Measurements from ENCODE around the gene VARS2. TPM values are rescaled to one million over a fixed set of nuclear protein-coding genes. Genes with fewer than 3 reads are reported as not detected.
A peak's percentile ranks its signal among the peaks of the same experiment; 100 is the strongest.
"Not testable (repeated sequence)": the region's sequence is repeated elsewhere in the genome, so short reads cannot be mapped to it uniquely, and the experiment has no call there.

The VARS2 gene
- 19.6 TPM for total RNA-seq

DNA sequence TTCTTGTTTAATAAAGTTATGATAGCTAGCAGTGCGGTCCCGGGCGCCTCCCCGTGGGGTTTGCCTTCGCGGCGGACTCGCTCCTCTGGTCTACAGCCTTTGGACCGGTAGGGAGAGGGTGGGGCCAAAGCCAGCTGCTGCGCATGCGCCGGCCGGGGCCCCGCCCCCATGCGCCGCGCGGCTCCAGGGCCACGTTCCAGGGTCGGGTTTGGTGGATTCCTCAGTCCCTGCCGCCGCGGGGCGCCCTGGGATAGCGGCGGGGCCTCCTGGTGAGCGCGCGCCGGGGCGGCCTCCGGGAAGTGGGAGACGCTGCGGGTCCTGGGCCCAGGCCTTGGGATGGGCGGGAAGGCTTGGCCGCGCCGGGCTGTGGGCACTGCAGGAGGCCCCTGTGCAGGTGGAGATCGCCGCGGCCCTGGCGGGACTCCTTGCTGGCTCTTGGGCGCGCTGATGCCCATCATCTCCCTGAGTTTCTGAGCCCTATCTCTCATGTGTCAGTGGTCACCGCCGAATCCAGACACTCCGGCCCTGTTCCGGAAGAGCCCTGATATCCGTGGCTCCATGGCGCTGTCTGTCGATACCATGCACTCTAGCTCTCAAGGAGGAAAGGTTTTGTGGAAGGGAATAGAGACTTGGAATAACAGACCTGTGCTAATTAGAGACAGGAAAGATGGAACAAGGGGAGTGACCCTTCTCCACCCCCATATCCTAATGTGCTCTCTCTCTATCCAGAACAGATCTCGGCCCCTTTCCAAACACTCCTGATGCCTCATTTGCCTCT lies at the start of gene VARS2:
Gene VARS2 (plus strand): TSS at position 163 of the 778 bp plus-strand sequence. CDS start 599 bp downstream, at position 762.
- peak; percentile 96 for DNase-seq

DNA sequence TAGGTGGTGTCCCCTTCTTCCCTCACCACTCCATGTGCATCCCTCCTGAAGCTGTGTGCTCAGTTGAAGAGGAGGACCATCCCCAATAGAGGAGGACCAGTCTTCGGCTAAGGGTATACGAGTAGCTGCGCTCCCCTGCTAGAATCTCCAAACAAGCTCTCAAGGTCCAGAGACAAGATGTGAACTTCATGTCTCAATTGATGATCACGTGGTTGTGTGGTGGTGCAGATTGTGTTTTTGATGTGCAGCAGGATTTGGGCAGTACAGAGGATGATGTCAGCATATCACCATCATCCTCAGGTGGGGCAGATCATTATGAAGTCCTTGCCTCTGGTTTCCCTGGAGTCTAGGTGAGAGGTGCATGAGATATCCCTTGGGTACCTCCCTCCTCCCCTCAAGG lies 49.7 kb upstream of the VARS2 start:
- no peak for DNase-seq

DNA sequence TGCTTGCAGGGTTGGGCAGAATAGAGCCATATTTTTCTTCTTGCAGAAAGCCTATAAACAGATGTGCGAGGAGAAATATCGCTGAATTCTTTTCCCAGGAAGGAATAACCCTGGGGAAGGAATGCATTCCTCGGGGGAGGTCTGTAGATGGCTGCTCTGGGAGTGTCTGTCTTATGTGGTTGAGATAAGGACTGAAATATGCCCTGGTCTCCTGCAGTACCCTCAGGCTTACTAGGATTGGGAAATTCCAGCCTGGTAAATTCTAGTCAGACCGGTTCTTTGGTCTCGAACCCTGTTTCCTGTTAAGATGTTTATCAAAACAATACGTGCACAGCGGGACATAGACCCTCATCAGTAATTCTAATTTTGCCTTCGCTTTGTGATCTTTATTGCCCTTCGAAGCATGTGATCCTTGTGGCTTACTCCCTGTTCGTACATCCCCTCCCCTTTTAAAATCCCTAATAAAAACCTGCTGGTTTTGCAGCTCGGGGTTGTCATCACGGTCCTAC lies 44.7 kb upstream of the VARS2 start:
- DNase-seq, result not testable (repeated sequence)

DNA sequence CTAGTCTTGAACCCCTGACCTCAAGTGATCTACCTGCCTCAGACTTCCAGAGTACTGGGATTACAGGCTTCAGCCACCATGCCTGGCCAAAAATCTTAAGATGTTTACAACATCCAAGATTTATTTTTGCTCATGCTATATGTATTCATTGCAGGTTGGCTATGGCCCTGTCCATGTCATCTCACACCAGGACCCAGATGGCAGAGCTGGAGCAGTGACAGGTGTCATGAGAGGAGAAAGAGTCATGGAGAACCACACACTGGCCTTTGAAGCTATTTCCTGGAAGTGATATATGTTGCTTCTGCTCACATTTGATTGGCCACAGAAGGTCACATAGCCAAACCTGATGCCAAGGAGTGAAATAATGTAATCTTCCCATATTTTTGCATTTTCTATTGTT lies 43.5 kb upstream of the VARS2 start:
- DNase-seq, result no peak

DNA sequence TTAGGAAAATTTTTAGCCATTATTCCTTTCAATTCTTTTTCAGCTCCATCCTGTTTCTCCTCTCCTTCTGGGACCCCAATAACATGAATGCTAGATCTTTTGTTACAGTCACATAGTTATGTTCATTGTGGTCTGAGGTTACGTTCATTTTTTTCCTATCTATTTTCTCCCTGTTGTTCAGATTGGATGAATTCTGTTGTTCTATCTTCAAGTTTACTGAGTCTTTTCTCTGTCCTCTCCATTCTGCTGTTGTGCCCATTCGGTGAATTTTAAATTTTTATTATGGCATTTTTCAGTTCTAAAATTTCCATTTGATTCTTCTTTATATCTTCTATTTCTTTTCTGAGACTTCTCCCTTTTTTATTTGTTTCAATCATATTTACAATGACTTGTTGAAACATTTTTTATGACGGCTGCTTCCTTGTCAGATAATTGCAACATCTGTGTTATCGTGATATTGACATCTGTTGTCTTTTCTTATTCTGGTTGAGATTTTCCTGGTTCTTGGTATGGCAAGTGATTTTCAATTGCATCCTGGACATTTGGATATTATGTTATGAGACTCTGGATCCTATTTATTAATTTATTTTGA lies 42.4 kb upstream of the VARS2 start:
- no peak for DNase-seq

DNA sequence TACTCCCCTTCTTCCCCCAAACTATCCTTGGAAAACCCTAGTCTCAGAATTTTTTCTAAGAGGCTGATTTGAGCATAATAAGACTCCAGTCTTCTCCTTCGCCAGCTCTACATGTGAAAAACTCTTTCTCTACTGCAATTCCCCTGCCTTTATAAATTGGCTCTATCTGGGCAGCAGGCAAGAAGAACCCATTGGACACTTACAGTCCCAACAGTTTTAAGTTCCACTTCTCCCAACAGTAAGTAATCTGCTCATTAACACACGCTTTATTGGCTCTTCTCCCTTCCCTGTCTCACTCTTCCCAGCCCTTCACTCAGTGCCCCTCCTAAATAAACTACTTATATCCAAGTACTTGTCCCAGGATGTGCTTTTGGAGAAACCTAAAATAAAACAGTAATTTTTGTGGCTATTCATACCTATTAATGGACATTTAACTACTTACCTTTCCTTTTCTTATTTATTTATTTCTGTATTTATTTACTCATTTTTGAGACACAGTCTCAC lies 40.8 kb upstream of the VARS2 start:
- no peak for DNase-seq

DNA sequence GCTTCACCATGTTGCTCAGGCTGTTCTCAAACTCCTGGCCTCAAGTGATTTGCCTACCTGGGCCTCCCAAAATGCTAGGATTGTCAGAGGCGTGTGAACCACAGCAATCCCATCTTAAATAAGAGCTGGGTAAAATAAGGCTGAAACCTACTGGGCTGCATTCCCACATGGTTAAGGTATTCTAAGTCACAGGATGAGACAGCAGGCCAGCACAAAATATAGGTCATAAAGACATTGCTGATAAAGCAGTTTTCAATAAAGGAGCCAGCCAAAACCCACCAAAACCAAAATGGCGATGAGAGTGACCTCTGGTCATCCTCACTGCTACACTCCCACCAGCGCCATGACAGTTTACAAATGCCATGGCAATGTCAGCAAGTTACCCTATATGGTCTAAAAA lies 40.2 kb upstream of the VARS2 start:
- DNase-seq, result not testable (repeated sequence)

DNA sequence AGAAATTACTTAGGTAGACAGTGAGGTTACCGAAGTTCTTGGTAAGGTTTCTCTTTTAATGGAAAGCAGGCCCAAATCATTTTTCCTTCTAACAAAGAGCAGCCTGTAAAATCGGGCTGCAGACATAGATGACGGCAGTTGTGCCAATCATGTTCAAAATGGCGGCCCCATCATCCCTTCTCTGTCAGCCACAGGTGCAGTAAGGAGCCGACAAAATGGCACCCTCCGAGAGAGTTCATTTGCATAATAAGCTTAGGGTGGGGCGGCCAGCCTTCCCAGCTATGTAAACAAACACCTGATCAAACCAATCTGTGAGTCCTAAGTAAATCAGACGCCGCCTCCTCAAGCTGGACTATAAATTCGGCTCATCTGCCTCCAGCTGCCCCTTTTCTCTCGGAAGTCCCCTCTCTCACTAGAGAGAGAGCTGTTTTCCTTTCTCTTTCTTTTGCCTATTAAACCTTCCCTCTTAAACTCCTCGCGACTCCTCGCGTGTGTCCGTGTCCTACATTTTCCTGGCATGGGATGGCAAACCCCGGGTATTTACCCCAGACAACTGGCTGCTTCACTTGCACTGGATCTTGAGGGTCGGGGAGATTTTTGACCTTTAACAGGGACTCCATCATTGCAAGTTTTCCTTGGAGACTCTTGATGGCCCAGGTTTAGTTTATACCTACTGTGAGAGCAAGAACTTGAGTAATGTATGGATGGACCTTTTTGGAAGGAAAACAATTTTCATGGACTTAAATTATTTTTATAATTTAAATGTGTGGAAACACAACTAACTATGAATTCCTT lies 38.6 kb upstream of the VARS2 start:
- DNase-seq, result no peak

DNA sequence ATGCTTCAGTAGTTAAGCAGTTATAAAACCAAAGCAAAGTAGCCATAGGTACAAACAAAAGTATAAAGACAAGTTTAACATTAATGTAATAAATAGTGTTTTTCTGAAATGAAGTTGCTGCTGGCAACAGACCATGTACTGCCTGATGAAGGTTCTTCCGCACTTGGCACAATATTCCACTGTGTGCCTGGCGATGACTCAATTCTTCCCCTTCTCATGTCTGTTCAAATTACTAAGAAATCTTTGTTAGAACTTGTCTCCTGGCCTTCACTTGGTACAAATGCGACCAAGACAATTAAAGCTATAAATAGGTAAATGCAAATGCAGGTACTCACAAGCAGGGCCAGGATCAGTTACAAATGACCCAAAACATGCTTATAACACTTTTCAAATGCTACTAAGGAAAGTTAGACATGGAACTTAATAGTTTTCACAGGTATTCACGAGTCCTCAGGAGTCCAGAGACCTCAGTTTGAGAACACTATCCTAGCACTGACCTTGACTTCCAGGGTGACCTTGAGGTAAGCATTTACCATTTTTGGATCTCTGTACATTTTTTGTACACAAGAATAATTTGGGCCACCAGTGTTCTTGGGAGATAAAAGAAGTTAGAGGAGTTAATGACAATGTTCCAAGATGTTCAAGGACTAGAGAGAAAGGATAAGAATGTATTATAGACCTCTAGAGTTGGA lies 37.9 kb upstream of the VARS2 start:
- peak; percentile 76 for DNase-seq

DNA sequence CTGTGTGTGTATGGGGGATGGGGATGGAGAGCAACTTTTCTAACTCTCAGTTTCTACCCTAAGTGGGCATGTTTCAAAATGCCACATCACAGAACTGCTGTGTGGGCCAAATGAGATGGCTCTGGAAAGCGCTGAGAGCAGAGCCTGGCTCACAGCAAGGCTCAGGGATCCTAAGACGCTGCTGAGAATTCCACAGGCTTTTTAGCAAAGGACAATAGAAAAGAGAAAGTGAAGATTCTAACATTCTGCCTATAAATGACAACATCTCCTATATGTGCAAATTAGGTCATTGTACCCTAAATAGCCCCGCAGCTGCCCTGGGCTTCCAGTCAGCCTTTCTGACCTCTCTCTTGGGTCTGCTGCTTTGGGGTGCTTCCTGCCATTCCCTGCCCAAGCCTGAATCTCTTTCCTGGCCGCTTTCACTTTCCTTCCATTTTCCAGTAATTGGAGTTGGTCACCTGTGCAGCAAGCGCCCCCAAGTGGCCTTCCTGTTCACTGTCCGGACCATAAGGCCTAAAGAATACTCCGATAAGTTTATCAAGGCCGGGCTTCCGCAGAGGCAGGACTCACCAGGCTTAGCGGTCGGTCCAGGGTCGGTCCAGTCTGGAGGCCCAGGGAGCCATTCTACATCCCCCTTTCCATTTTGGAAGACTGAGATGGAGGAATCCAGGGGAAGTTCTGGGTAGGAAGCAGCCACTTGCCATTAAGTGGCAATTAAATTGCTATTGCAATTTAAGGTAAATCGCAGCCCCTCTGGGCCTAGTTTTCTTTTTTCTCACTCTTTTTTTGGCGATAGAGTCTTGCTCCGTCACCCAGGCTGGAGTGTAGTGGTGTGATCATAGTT lies 36.4 kb upstream of the VARS2 start:
- peak; percentile 95 for DNase-seq

DNA sequence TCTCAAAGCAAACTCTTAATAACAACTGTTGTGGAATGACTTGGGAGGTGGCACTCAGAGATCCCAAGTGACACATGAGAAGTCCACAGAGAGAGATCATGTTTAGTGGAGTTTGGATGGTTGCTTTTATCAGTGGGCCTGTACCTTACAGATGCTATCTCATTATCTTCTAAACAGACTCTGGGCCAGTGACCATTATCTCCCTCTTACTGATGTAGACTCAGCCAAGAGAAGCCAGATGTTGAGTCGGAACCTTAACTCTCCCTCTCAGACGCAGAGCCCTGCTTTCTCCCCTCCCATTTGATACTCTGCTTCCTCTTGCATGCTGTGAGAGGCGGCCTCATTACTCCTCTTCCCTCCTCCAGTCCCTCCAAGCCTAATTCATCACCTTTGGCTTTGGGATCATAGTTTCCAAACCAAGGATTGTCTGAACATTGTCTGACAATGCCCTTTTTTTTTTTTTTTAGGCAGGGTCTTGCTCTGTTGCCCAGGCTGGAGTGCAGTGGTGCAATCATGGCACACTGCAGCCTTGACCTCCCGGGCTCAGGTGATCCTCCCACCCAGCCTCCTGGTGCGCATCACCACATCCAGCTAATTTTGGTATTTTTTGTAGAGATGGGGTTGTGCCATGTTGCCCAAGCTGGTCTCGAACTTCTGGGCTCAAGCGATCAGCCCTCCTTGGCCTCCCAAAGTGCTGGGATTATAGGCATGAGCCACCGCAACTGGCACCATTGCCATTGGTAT lies 34.2 kb upstream of the VARS2 start:
- no peak for DNase-seq

DNA sequence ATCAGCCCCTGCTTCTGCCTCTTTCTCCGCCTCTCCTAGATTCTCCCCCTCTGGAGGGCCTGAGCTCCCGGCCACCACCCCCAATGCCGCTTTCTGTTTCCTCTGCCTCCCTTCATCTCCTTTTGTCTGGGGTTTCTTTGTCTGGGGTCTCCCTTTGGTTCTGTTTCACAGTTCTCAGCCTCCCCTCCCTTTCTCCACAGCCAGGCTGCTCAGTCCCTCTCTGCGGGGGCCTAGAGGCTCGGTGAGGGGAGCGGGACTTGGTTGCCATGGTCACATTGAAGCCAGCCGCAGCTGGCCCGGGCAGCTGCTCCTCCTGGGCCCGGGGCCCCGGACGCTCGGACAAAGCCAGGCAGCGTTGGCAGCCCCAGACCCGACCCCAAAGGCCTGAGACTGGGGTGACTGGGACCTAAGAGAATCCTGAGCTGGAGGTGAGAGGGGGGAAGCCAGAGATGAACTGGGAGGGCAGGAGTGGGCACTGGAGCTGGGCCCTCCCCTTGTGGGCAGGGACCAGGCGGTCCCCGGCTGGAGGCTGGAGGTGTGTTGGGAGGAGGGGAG lies 33.3 kb upstream of the VARS2 start:
- DNase-seq, result peak; percentile 86

DNA sequence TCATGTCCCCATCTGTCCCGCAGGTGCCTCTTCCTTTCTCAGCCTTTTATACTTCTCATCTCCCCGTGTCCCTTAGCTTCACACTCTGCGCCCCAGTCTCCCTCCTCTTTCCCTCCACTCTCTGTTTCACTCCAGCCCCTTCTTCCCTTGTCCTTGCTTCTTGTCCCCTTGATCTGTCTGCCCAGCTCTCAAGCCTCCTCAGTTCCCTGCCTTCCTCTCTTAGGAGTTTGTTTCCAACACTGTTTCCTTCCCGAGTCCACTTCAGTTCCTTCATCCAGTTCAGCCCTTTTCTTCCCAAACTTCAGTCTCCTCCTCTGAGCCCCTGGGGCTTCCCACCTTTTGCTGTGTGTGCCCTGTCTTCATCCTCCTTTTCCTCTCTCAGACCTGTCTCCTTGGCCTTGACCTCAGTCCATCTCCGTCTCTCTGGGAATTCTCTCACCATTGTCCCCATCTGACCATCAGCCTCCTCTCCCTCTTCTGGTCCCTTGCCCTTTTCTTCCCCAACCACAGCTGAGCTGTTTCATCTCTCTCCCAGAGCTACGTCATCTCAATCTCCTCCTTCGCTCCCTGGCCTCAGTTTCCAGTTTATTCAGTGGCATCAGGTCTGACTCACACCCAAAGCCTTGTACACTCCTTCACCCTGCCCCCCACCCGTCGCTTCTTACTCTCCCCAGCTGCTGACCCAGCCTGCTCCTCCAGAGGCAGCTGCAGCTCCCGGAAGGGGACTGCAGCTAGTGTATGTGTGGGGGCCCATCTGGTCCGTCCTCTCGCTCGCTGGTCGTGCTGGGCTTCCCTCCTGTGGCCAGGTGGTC lies 32.4 kb upstream of the VARS2 start:
- peak; percentile 82 for DNase-seq

DNA sequence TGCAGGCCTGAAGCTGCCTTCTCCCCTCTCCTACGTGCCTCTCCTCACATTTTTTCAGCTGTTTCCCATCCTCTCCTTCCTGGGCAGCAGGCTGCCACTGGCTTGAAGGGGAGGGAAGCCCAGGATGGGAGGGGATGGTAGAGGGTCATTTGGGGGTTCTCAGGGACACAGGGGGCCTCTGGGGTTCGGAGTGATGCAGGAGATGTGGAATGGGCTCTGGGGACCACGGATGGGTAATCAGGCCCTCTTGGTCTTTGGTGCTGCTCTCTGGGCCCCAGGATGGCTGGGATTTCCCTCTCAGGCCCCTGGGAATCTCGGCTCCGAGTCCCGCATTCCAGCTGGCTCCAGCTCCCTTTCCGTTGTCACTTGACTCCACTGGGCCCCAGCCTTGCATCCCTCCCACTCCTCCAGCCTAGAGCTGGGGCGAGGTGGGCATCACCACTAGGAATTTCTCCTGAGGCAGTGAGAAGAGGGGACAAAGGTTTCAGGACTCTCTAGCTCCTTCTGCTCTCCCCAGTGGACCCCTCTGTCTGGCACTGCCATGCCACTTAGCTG lies 31.8 kb upstream of the VARS2 start:
- peak; percentile 79 for DNase-seq

DNA sequence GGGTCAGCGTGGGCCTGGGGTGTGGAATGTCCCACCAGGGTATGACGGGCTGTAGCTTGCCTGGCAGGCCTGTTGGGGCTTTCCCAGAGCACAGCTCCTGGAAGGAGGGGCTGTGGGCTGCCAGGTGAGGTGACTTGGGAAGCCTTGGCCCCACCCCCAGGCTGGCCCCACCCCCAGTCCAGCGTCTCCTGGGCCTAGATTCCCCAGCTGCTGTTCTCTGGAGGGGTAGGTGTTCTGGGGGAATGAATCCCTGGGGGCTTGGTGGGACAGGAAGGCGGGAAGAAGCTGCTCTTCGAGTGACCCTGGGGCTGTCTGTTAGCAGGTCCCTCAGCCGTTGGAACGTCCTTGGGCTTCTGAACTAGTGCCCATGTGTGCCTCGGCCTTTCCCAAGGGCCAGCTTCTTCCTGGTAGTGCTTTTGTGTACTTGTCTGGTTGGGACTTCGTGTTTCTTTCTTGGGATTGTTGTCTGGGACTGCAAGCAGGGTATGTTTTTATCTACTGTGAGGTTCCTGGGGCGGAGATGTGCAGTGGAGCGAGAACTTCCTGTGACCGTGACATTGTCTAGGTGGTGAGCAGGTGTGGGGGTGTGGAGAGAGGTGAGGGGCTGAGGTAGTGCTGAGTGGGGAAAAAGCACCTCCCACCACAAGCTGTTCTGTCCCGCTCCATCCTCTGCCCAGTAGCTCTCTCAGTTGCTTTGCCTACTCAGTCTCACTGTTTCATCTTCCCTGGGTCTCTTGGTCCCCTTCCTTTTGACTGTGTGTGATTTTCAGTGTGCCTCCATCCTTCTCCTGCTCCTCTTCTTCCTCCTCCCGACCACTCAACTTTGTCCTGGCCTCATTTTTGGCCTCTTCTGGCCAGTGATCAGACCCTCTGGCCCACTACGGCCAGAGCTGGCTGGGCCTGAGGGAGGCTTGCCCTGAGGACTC lies 31.0 kb upstream of the VARS2 start:
- DNase-seq, result peak; percentile 74

DNA sequence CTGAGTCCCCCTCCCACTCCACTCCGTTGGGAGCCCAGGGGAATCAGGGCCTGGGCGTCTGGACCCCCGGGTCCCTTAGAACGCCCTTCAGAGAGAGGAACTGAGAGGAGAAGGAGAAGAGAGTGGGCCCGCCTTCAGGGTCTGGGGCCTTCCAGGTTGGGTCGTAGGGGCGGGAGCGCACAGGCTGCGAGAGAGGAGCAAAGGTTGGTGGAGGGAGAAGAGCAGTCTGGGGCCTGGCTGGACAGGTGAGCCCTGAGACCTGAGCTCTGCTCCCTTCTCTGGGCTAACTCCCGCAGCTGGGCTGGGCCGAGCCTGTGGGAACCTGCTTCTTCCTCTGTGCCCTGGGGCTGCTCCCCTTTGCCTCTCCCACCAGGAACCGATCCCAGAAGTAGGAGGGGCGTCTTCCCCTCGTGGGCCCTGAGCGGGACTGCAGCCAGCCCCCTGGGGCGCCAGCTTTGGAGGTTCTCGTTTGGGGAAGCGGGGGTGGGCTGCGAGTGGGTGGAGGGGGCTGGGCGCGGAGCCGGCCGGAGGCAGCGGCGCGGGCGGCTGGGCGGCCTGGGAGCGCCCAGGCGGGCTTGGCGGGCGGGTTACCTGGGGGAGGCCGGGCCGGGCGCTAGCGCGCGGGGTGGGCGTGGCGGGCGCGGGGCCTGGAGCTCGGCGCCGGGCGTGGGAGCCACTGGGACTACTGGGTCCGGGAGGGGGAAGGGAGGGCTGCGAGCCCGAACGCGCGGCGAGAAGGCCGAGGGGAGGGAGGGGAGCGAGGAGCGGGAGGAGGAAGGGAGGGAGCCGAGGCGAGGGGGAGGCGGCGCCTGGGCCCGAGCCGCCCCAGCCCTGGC lies 30.1 kb upstream of the VARS2 start, which contains the start of gene DDR1:
Gene DDR1 (plus strand): TSS at position 835 of the 836 bp plus-strand sequence. CDS start 4,211 bp downstream, outside the sequence.
- peak; percentile 85 for DNase-seq
